SK-N-MC (cell line): ENCODE results near the gene RPL18.

ENCODE experiments used
- EZH2 ChIP-seq: fragments of 200-600 bp; sonication (generic); IDR thresholded peaks from one replicate; pipeline ENCODE4 v1.6.1; 2017; ENCODE audit warnings: antibody characterized with exemption
- POLR2AphosphoS5 ChIP-seq: IDR thresholded peaks from 2 replicates; pipeline ENCODE4 v1.6.1; 2012; ENCODE audit warnings: mild to moderate bottlenecking, low read depth, low read length, borderline replicate concordance

DNA sequence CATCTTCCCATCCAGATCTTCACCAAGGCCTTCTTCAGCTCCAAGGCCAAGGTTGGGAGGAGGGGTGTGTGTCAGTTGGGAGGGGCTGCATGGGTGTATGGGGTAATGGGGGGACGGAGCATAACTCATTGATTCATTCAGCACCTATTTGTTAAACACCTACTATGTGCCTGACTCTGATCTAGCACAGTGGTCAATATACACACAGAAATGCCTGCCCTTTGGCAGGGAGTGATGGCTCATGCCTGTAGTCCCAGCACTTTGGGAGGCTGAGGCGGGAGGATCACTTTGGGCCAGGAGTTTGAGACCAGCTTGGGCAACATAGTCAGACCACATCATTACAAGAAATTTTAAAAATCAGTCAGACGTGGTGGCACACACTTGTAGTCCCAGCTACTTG lies 31.6 kb downstream of the RPL18 start:
- TF ChIP-seq EZH2: no peak
- TF ChIP-seq POLR2AphosphoS5: no peak
